PC-3 (cell line): ENCODE data around the gene LRFN4. TPM values are rescaled to one million over a fixed set of nuclear protein-coding genes. Genes with fewer than 3 reads are reported as not detected.

Experiments
- ATAC-seq: fragments of 200-7000 bp; cut with Tn5 transposase; 2 replicates; pipeline ENCODE4 v1.9.1; 2020; ENCODE audit warnings: mild to moderate bottlenecking, moderate library complexity
- BruUV-seq: library from RNA; stranded (reverse); fragments of 400-500 nt; replicated peaks from 2 replicates; lab custom pipeline; 2021; lab: Mats Ljungman, UMichigan
- CTCF ChIA-PET: fragments of 300-600 bp; sonication (Branson Sonifier 250); formaldehyde crosslinking; loops from one replicate; lab custom pipeline; 2022; ENCODE audit warnings: antibody characterized with exemption; lab: Charles Lee
- POLR2A ChIA-PET: fragments of 300-600 bp; sonication (Branson Sonifier 250); formaldehyde crosslinking; loops from one replicate; lab custom pipeline; 2022; ENCODE audit warnings: antibody characterized with exemption; ENCODE audit not compliant: unreplicated experiment; lab: Charles Lee
- DNase-seq: peaks from one replicate; pipeline ENCODE4 v3.0.0-alpha.2; 2015
- H2AFZ ChIP-seq: fragments of 300-600 bp; sonication (generic); 2 replicates; pipeline ENCODE4 v1.6.0; 2016; ENCODE audit warnings: antibody characterized with exemption, low read length
- H3F3A ChIP-seq: fragments of 300-600 bp; sonication (generic); one replicate; pipeline ENCODE4 v1.6.0; 2017; ENCODE audit warnings: antibody characterized with exemption, low read length, control low read depth, mild to moderate bottlenecking; ENCODE audit not compliant: unreplicated experiment
- H3K27ac ChIP-seq: fragments of 300-600 bp; sonication (generic); 2 replicates; pipeline ENCODE4 v1.5.1; 2016; ENCODE audit warnings: mild to moderate bottlenecking, low read length
- H3K27me3 ChIP-seq: fragments of 300-600 bp; sonication (generic); 2 replicates; pipeline ENCODE4 v1.6.1; 2016; ENCODE audit warnings: low read length, mixed read lengths
- H3K36me3 ChIP-seq: fragments of 300-600 bp; sonication (generic); 2 replicates; pipeline ENCODE4 v1.6.1; 2016; ENCODE audit warnings: low read depth, mixed run types, low read length, mixed read lengths
- H3K4me1 ChIP-seq: fragments of 300-600 bp; sonication (generic); 2 replicates; pipeline ENCODE4 v1.5.1; 2016; ENCODE audit warnings: low read length; ENCODE audit not compliant: insufficient read depth
- H3K4me2 ChIP-seq: fragments of 300-600 bp; sonication (generic); 2 replicates; pipeline ENCODE4 v1.6.0; 2016; ENCODE audit warnings: low read length
- H3K4me3 ChIP-seq: fragments of 300-600 bp; sonication (generic); 2 replicates; pipeline ENCODE4 v1.5.1; 2016; ENCODE audit warnings: mild to moderate bottlenecking, low read length, mixed read lengths
- H3K79me2 ChIP-seq: fragments of 300-600 bp; sonication (generic); 2 replicates; pipeline ENCODE4 v1.6.1; 2017; ENCODE audit warnings: low read length, mixed read lengths
- H3K9ac ChIP-seq: fragments of 300-600 bp; sonication (generic); 2 replicates; pipeline ENCODE4 v1.6.0; 2016; ENCODE audit warnings: mild to moderate bottlenecking, low read length
- H3K9me2 ChIP-seq: fragments of 300-600 bp; sonication (generic); replicated peaks from 2 replicates; pipeline ENCODE4 v1.6.1; 2016; ENCODE audit warnings: mixed run types, low read length, mixed read lengths
- H3K9me3 ChIP-seq: fragments of 300-600 bp; sonication (generic); 2 replicates; pipeline ENCODE4 v1.6.1; 2016; ENCODE audit warnings: low read length, mixed read lengths
- H4K20me1 ChIP-seq: fragments of 300-600 bp; sonication (generic); 2 replicates; pipeline ENCODE4 v1.6.1; 2016; ENCODE audit warnings: low read length, mixed read lengths
- CTCF ChIP-seq: fragments of 300-600 bp; sonication (generic); conservative IDR thresholded peaks from 2 replicates; pipeline ENCODE4 v1.5.1; 2017; ENCODE audit warnings: antibody characterized with exemption, low read depth, mild to moderate bottlenecking, low read length
- EZH2 ChIP-seq: fragments of 300-600 bp; sonication (generic); IDR thresholded peaks from one replicate; pipeline ENCODE4 v1.6.1; 2017; ENCODE audit warnings: antibody characterized with exemption, mild to moderate bottlenecking, low read length; ENCODE audit not compliant: unreplicated experiment
- EZH2phosphoT487 ChIP-seq: fragments of 300-600 bp; sonication (generic); IDR thresholded peaks from 2 replicates; pipeline ENCODE4 v1.6.1; 2018; ENCODE audit warnings: mild to moderate bottlenecking, antibody characterized with exemption, low read length, borderline replicate concordance
- intact Hi-C: fragments of 100-400 bp; cut with micrococcal nuclease; formaldehyde crosslinking; loops from 2 replicates; pipeline ENCODE4 v1.9.0; 2023
- total RNA-seq: library from RNA; depleted of rRNA; stranded (reverse); fragments of >200 nt; gene quantifications from 2 replicates; pipeline ENCODE4 v1.2.3, GENCODE V29; 2014

Gene LRFN4
- total RNA-seq, 1 experiment from 2014 or later = 64.4 TPM

DNA sequence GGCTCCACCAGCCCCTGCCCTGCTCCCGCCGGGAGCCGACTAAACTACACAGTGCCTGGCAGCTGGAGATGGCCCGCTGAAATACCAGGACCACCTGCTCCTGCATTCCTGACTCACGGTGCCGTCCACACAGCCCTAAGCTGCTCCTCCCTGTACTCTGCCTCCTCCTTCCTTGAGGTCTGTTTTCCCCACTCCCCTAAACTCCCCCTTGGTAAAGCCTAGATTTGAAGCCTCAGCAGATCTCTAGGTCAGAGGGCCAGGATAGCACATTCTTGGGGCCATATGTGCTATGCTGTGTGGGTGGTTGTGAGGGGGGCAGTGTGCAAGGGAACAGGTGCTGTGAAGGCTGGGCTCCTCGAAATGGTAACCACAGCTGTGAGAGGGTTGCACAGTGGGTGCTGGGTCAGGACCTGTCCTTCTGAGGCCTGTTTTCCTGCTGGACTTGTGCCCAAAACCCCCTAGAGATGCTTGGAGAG is 9.7 kb downstream of the LRFN4 start:
- DNase-seq (no peak), ATAC-seq (no peak)
- Histone ChIP-seq H3K27me3 (no peaks in the 10 kb centered on the region), H3K36me3 (no peaks in the 10 kb centered on the region), H3K9ac (no peak overlapping the region), H3F3A (no peaks in the 10 kb centered on the region), H3K9me3 (no peaks in the 10 kb centered on the region), H3K4me2 (no peak overlapping the region), H3K4me3 (no peak overlapping the region), H3K79me2 (no peaks in the 10 kb centered on the region), H3K27ac (no peak overlapping the region), H3K4me1 (peaks cover 7% of the 10 kb centered on the region), H2AFZ (no peak overlapping the region), H4K20me1 (no peaks in the 10 kb centered on the region), H3K9me2 (no peaks in the 10 kb centered on the region)
- intact Hi-C loops = no loop called here
- CTCF ChIA-PET = no interaction called here
- POLR2A ChIA-PET = no interaction called here
- BruUV-seq = no TSS peak
- no peak for TF ChIP-seq CTCF
- no peak for TF ChIP-seq EZH2phosphoT487
- no peak for TF ChIP-seq EZH2

DNA sequence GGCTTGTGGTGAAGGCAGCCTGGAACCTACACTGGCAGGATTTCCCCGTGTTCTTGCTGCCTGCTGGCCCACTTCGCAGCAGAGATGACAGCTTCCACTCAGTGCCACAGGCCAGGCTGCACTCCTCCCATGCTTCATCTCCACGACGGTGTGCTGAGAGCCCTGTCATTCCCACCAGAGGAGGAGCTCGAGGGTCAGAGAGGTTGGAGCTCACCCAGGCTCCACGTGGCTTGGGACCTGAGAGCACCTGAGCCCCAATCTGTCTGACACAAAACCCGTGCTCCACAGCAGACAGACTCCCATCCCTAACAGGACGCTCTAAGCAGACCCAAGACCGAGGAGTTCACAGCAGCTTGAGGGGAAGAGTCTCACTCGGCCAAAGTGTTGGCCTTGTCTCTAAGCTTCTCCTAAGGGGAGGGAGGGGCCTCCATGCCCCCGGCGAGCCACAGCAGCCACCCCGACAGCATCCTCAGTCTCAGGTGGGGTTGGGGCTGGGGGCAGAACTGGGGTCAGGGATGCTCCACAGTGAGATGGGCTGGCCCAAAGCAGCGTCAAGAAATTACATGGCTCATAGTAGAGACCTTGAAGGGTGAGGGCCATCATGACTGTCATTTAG is 10.7 kb downstream of the LRFN4 start:
- TF ChIP-seq EZH2 (no peak), EZH2phosphoT487 (no peak), CTCF (no peak; the same call in 1 of the 2 replicates)
- Histone ChIP-seq H3K9me2 (no peaks in the 10 kb centered on the region), H3K27me3 (no peaks in the 10 kb centered on the region), H3K4me2 (no peak overlapping the region), H3K79me2 (no peaks in the 10 kb centered on the region), H3K9me3 (no peaks in the 10 kb centered on the region), H4K20me1 (no peaks in the 10 kb centered on the region), H3K4me3 (no peak overlapping the region), H3K9ac (no peak overlapping the region), H2AFZ (no peak overlapping the region), H3K27ac (no peak overlapping the region), H3F3A (no peaks in the 10 kb centered on the region), H3K36me3 (no peaks in the 10 kb centered on the region), H3K4me1 (peaks cover 7% of the 10 kb centered on the region)
- POLR2A ChIA-PET = no interaction called here
- CTCF ChIA-PET = no interaction called here
- intact Hi-C loops = loop anchor here (1.0 kb wide), 1 partner anchor 11 kb away; no protein-coding TSS in a partner anchor
- BruUV-seq = no TSS peak
- ATAC-seq = no peak
- no peak for DNase-seq

- no peaks in the 10 kb centered on the region for H3F3A ChIP-seq
- H3K36me3 ChIP-seq = no peaks in the 10 kb centered on the region
- H3K79me2 ChIP-seq = no peaks in the 10 kb centered on the region
- no peak for ATAC-seq
- ChIA-PET POLR2A (no interaction called here), CTCF (no interaction called here)
- DNase-seq = no peak
- H4K20me1 ChIP-seq = no peaks in the 10 kb centered on the region
- intact Hi-C loops = loop anchor here (1.0 kb wide), 1 partner anchor 12 kb away; no protein-coding TSS in a partner anchor
- H2AFZ ChIP-seq = no peak overlapping the region
- H3K27me3 ChIP-seq = no peaks in the 10 kb centered on the region
- H3K9me3 ChIP-seq = no peaks in the 10 kb centered on the region
- H3K4me2 ChIP-seq = no peak overlapping the region
- no peak overlapping the region for H3K27ac ChIP-seq
- no peaks in the 10 kb centered on the region for H3K9me2 ChIP-seq
- H3K4me3 ChIP-seq = no peak overlapping the region
- H3K4me1 ChIP-seq = peaks cover 7% of the 10 kb centered on the region
- H3K9ac ChIP-seq = no peak overlapping the region
- TF ChIP-seq EZH2phosphoT487 (no peak), CTCF (no peak), EZH2 (no peak)
- BruUV-seq = no TSS peak
Observed at GRCh38 chr11:66868082-66868725, 11.3 kb downstream of the LRFN4 start.
